ENCODE data around the gene TRAF6. TPM values are rescaled to one million over a fixed set of nuclear protein-coding genes. Genes with fewer than 3 reads are reported as not detected.

Gene TRAF6
- polyA plus RNA-seq, 1 of the 3 experiments (the other 2 are of a cell fraction): 4.3 TPM

DNA sequence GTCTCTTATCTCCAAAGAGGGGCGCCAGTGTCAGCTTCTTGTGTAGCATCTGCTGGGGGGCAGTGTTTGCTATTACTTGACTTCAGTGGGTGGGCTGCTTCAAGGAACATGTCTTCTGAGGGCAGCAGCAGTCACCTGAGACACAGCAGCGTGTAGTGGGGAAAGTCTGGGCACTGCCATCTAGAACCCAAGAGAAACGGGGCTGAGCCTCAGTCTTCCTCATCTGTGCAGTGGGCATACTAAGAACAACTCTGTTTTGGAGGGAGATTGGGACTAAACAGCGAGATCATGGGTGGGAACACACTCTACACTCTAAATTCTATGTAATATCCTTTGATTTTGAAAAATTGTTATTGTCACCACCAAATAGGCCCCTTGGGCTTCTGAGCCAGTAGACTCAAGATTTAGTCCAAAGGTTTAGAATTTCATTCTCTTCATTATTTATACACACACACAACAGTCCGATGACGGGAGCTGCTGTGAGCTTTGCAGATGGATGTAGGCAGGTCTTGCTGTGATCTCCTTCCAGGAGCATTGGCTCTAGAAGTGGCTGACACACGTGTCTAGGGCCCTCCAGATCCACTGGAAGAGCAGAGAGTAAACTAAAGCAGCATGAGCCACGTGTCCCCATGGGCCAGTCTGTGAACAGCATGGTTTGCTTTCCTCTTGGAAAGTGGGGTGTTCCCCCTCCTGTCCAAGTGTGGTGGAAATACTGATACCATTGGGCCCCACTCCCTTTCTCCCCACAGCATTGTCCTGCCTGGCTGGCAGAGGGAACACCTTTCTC is 51.8 kb downstream of the TRAF6 start:
- POLR2A ChIA-PET: no interaction called here
- TF ChIP-seq, protein P1, sequence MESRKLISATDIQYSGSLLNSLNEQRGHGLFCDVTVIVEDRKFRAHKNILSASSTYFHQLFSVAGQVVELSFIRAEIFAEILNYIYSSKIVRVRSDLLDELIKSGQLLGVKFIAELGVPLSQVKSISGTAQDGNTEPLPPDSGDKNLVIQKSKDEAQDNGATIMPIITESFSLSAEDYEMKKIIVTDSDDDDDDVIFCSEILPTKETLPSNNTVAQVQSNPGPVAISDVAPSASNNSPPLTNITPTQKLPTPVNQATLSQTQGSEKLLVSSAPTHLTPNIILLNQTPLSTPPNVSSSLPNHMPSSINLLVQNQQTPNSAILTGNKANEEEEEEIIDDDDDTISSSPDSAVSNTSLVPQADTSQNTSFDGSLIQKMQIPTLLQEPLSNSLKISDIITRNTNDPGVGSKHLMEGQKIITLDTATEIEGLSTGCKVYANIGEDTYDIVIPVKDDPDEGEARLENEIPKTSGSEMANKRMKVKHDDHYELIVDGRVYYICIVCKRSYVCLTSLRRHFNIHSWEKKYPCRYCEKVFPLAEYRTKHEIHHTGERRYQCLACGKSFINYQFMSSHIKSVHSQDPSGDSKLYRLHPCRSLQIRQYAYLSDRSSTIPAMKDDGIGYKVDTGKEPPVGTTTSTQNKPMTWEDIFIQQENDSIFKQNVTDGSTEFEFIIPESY (IDR thresholded peaks at IDR 0.05; ENCODE audit: borderline replicate concordance, low read depth): no peak
- TF ChIP-seq GATA2 (CRISPR knock-in tag; IDR thresholded peaks at IDR 0.05) (no peak), TEAD4 (IDR thresholded peaks at IDR 0.05; ENCODE audit: borderline replicate concordance, insufficient read depth) (no peak), JUND (IDR thresholded peaks at IDR 0.05) (no peak), MEF2A (IDR thresholded peaks at IDR 0.05; ENCODE audit: borderline replicate concordance, low read depth) (no peak), RXRA (IDR thresholded peaks at IDR 0.05; ENCODE audit: borderline replicate concordance, low read depth) (no peak), FOXM1 (IDR thresholded peaks at IDR 0.05; ENCODE audit: low read depth) (no peak), RFX5 (IDR thresholded peaks at IDR 0.05; ENCODE audit: low read length) (no peak), RAD21 (IDR thresholded peaks at IDR 0.05; ENCODE audit: low read length) (no peak)
- TF ChIP-seq, protein P2, sequence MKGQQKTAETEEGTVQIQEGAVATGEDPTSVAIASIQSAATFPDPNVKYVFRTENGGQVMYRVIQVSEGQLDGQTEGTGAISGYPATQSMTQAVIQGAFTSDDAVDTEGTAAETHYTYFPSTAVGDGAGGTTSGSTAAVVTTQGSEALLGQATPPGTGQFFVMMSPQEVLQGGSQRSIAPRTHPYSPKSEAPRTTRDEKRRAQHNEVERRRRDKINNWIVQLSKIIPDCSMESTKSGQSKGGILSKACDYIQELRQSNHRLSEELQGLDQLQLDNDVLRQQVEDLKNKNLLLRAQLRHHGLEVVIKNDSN (IDR thresholded peaks at IDR 0.05; ENCODE audit: borderline replicate concordance, low read depth): no peak
- TF ChIP-seq, protein P3, sequence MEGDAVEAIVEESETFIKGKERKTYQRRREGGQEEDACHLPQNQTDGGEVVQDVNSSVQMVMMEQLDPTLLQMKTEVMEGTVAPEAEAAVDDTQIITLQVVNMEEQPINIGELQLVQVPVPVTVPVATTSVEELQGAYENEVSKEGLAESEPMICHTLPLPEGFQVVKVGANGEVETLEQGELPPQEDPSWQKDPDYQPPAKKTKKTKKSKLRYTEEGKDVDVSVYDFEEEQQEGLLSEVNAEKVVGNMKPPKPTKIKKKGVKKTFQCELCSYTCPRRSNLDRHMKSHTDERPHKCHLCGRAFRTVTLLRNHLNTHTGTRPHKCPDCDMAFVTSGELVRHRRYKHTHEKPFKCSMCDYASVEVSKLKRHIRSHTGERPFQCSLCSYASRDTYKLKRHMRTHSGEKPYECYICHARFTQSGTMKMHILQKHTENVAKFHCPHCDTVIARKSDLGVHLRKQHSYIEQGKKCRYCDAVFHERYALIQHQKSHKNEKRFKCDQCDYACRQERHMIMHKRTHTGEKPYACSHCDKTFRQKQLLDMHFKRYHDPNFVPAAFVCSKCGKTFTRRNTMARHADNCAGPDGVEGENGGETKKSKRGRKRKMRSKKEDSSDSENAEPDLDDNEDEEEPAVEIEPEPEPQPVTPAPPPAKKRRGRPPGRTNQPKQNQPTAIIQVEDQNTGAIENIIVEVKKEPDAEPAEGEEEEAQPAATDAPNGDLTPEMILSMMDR (IDR thresholded peaks at IDR 0.05): no peak

DNA sequence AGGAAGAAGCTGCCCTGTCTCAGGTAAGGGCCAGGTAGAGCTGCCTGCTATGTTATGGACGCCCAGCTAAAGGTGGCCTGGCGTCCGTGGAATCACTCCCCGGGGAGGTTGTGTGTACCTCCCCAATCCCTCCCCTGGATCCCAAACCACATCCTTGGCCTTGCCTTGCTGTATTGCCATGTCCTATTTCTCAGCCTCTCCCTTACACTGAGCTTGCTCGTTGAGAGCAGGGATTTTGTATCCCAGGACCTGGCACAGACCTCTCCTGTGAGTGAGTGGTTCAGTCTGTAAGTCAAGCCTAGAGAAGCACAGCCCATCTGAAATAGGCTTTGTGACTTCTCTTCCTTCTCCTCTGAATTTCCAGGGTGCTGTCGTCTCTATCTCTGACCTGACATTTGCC is 53.9 kb downstream of the TRAF6 start:
- H3K4me3 ChIP-seq (ENCODE audit: low read depth in 2 of 2, low read length in 1 of 2): no peak overlapping the region
- no peak for DNase-seq
- peak overlapping the region; percentile 58; the same call in 1 of the 2 replicates for H3K9ac ChIP-seq
- ChIA-PET POLR2A (no interaction called here), CTCF (interaction anchor here (0.8 to 1.4 kb wide), 5 partner anchors 16 to 79 kb away, joined by 3 to 7 read pairs (median 3); no protein-coding TSS in a partner anchor)
- no peaks in the 10 kb centered on the region for H4K20me1 ChIP-seq (ENCODE audit: insufficient read depth)
- no peaks in the 10 kb centered on the region for H3K9me3 ChIP-seq
- no peaks in the 10 kb centered on the region for H3K79me2 ChIP-seq (ENCODE audit: insufficient read depth)
- peaks cover 7 to 39% of the 10 kb centered on the region in 2 experiments for H3K4me1 ChIP-seq (ENCODE audit: control insufficient read depth in 1 of 2, insufficient read depth in 2 of 2, low read depth in 1 of 2, low read length in 1 of 2)
- no peaks in the 10 kb centered on the region for H3K36me3 ChIP-seq (replicated peaks in 1 of 2; ENCODE audit: control insufficient read depth in 1 of 2, insufficient read depth in 2 of 2, low read length in 1 of 2)
- H3K27ac ChIP-seq (ENCODE audit: low read depth in 2 of 2, low read length in 1 of 2): peak overlapping the region; percentile 28 to 86; a peak in 3 of 4 replicates
- no peaks in the 10 kb centered on the region for H3K9me2 ChIP-seq
- H3K27me3 ChIP-seq (ENCODE audit: insufficient read depth): no peaks in the 10 kb centered on the region
- peaks cover 4% of the 10 kb centered on the region for H3F3A ChIP-seq (replicated peaks; ENCODE audit: insufficient read depth)
- WGBS (ENCODE audit: low lambda C conversion rate): 46% methylated on average over 2 of the region's 6 CpGs
- peak overlapping the region; percentile 81 for H2AFZ ChIP-seq (ENCODE audit: low read depth)
- H3K4me2 ChIP-seq: peak overlapping the region; percentile 10; the same call in 1 of the 2 replicates
- no peak for TF ChIP-seq JUND (IDR thresholded peaks at IDR 0.05)
- TF ChIP-seq NRF1 (IDR thresholded peaks at IDR 0.05; ENCODE audit: low read depth, low read length): no peak
- TF ChIP-seq TEAD4 (IDR thresholded peaks at IDR 0.05; ENCODE audit: borderline replicate concordance, insufficient read depth): no peak
- TF ChIP-seq, protein P1 (IDR thresholded peaks at IDR 0.05; ENCODE audit: borderline replicate concordance, low read depth): no peak
- TF ChIP-seq, protein P2 (IDR thresholded peaks at IDR 0.05; ENCODE audit: borderline replicate concordance, low read depth): no peak

More for the DNA sequence above, 51.8 kb downstream of the TRAF6 start:
- DNase-seq: no peak
- Histone ChIP-seq H3K36me3 (replicated peaks in 1 of 2; ENCODE audit: control insufficient read depth in 1 of 2, insufficient read depth in 2 of 2, low read length in 1 of 2) (no peaks in the 10 kb centered on the region), H3K27me3 (ENCODE audit: insufficient read depth) (no peaks in the 10 kb centered on the region), H4K20me1 (ENCODE audit: insufficient read depth) (no peaks in the 10 kb centered on the region), H3K4me1 (ENCODE audit: control insufficient read depth in 1 of 2, insufficient read depth in 2 of 2, low read depth in 1 of 2, low read length in 1 of 2) (peaks cover 3 to 25% of the 10 kb centered on the region in 2 experiments; a peak in 3 of 4 replicates), H3K79me2 (ENCODE audit: insufficient read depth) (no peaks in the 10 kb centered on the region), H3K9ac (no peak overlapping the region), H2AFZ (ENCODE audit: low read depth) (no peak overlapping the region), H3F3A (replicated peaks; ENCODE audit: insufficient read depth) (peaks cover 4% of the 10 kb centered on the region), H3K27ac (ENCODE audit: low read depth in 2 of 2, low read length in 1 of 2) (no peak overlapping the region), H3K9me2 (no peaks in the 10 kb centered on the region), H3K4me2 (no peak overlapping the region), H3K9me3 (no peaks in the 10 kb centered on the region), H3K4me3 (ENCODE audit: low read depth in 2 of 2, low read length in 1 of 2) (no peak overlapping the region)
- WGBS (ENCODE audit: low lambda C conversion rate): 78% methylated on average over 8 of the region's 8 CpGs
- CTCF ChIA-PET: interaction anchor here (1.0 to 2.7 kb wide), 4 partner anchors 21 to 167 kb away, joined by 3 to 7 read pairs (median 4); no protein-coding TSS in a partner anchor

Data from SK-N-SH (cell line).